Measurements from ENCODE around the gene TMEM17.
A peak's percentile ranks its signal among the peaks of the same experiment; 100 is the strongest.

Gene TMEM17, protein sequence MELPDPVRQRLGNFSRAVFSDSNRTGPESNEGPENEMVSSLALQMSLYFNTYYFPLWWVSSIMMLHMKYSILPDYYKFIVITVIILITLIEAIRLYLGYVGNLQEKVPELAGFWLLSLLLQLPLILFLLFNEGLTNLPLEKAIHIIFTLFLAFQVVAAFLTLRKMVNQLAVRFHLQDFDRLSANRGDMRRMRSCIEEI

GRCh38 chr2:62505750-62506420 is at the start of gene TMEM17:
TSS of gene TMEM17 (minus strand) at chr2:62506195. CDS start at chr2:62506129, 66 bp downstream.
- Histone ChIP-seq H3K4me1 (ENCODE audit: control insufficient read depth in 1 of 2, insufficient read depth in 2 of 2, low read length in 2 of 2) (peaks cover 0 to 10% of the 10 kb centered on the region in 2 donors), H3K27me3 (ENCODE audit: low read depth, low read length) (no peaks in the 10 kb centered on the region), H3K36me3 (ENCODE audit: control insufficient read depth in 1 of 2, insufficient read depth in 2 of 2, low read length in 2 of 2) (peaks cover 0 to 10% of the 10 kb centered on the region in 2 donors), H3K27ac (ENCODE audit: low read length) (peak within 1 kb of the TSS; percentile 91), H3K4me3 (ENCODE audit: low read depth in 1 of 2, low read length in 2 of 2) (peak within 1 kb of the TSS; percentile 81 to 84), H3K9me3 (ENCODE audit: control insufficient read depth in 1 of 2, low read length in 2 of 2) (no peaks in the 10 kb centered on the region)

DNA sequence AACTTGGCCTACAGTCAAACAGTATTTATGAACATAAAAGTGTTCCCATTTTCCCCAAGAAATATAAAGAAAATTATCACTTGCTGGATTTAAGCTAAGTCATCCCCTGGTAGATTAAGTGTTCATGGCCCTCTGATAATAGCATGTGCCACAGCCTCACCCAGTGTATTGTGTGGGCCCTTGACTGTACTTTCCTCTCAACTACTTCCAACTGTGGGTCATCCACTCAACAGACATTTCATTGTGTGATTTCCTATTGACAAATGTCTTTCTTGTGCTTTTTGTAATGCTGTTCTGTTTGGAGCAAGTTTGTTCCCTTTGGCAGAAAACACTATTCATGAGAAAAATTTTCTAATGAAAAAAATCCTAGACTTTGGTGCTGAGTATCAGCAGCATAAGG is 48.4 kb upstream of the TMEM17 start:
- H3K27me3 ChIP-seq (ENCODE audit: low read depth, low read length) = no peaks in the 10 kb centered on the region
- no peaks in the 10 kb centered on the region for H3K9me3 ChIP-seq (ENCODE audit: control insufficient read depth in 1 of 2, low read length in 2 of 2)
- no peak overlapping the region for H3K27ac ChIP-seq (ENCODE audit: low read length)
- peaks cover 0 to 7% of the 10 kb centered on the region in 2 donors for H3K4me1 ChIP-seq (ENCODE audit: control insufficient read depth in 1 of 2, insufficient read depth in 2 of 2, low read length in 2 of 2)
- no peaks in the 10 kb centered on the region for H3K36me3 ChIP-seq (ENCODE audit: control insufficient read depth in 1 of 2, insufficient read depth in 2 of 2, low read length in 2 of 2)
- no peak overlapping the region for H3K4me3 ChIP-seq (ENCODE audit: low read depth in 1 of 2, low read length in 2 of 2)

DNA sequence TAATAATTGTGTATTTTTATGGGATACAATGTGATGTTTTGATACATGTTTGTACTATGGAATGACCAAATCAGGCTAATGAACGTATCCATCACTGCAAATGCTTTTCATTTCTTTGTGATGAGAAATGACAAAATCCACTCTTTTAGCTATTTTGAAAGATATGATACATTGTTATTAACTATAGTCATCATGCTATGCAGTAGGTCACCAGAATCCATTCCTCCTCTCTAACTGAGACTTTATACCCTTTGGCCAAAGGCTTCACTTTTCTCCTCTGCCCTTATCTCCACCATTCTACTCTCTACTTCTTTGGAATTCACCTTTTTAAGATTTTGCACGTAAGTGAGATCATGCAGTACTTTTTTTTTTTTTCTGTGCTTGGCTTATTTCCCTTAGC is 44.5 kb upstream of the TMEM17 start:
- Histone ChIP-seq H3K27ac (ENCODE audit: low read length) (no peak overlapping the region), H3K4me1 (ENCODE audit: control insufficient read depth in 1 of 2, insufficient read depth in 2 of 2, low read length in 2 of 2) (no peaks in the 10 kb centered on the region), H3K27me3 (ENCODE audit: low read depth, low read length) (no peaks in the 10 kb centered on the region), H3K4me3 (ENCODE audit: low read depth in 1 of 2, low read length in 2 of 2) (no peak overlapping the region), H3K9me3 (ENCODE audit: control insufficient read depth in 1 of 2, low read length in 2 of 2) (no peaks in the 10 kb centered on the region), H3K36me3 (ENCODE audit: control insufficient read depth in 1 of 2, insufficient read depth in 2 of 2, low read length in 2 of 2) (no peaks in the 10 kb centered on the region)

GRCh38 chr2:62547854-62548253 is 41.9 kb upstream of the TMEM17 start:
- Histone ChIP-seq H3K27ac (ENCODE audit: low read length) (no peak overlapping the region), H3K9me3 (ENCODE audit: control insufficient read depth in 1 of 2, low read length in 2 of 2) (no peaks in the 10 kb centered on the region), H3K27me3 (ENCODE audit: low read depth, low read length) (no peaks in the 10 kb centered on the region), H3K4me1 (ENCODE audit: control insufficient read depth in 1 of 2, insufficient read depth in 2 of 2, low read length in 2 of 2) (no peaks in the 10 kb centered on the region), H3K4me3 (ENCODE audit: low read depth in 1 of 2, low read length in 2 of 2) (no peak overlapping the region), H3K36me3 (ENCODE audit: control insufficient read depth in 1 of 2, insufficient read depth in 2 of 2, low read length in 2 of 2) (no peaks in the 10 kb centered on the region)

DNA sequence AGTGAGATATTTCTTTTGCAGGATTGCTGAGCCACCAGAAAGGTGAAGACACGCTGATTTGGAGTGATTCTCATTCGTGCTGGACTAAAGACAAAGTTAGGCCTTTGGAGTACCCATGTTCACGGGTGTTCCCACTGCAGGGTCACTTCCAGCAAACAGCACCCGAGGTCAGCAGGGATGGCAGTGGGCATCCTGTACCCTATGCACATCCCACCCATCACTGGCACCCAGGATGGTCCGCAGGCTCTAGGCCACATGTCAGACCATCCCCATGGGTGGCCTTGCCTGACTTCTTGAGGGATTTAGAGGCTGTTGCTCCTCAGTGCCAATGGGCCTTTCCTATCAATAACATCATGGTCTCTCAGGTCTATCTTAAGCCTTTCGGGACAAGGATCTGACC is 39.3 kb upstream of the TMEM17 start:
- Histone ChIP-seq H3K9me3 (ENCODE audit: control insufficient read depth in 1 of 2, low read length in 2 of 2) (no peaks in the 10 kb centered on the region), H3K36me3 (ENCODE audit: control insufficient read depth in 1 of 2, insufficient read depth in 2 of 2, low read length in 2 of 2) (no peaks in the 10 kb centered on the region), H3K27me3 (ENCODE audit: low read depth, low read length) (no peaks in the 10 kb centered on the region), H3K4me3 (ENCODE audit: low read depth in 1 of 2, low read length in 2 of 2) (no peak overlapping the region), H3K27ac (ENCODE audit: low read length) (no peak overlapping the region), H3K4me1 (ENCODE audit: control insufficient read depth in 1 of 2, insufficient read depth in 2 of 2, low read length in 2 of 2) (peaks cover 0 to 2% of the 10 kb centered on the region in 2 donors)

GRCh38 chr2:62540408-62541168 is 34.6 kb upstream of the TMEM17 start:
- H3K27ac ChIP-seq (ENCODE audit: low read length) = no peak overlapping the region
- peaks cover 0 to 5% of the 10 kb centered on the region in 2 donors for H3K4me1 ChIP-seq (ENCODE audit: control insufficient read depth in 1 of 2, insufficient read depth in 2 of 2, low read length in 2 of 2)
- H3K27me3 ChIP-seq (ENCODE audit: low read depth, low read length) = no peaks in the 10 kb centered on the region
- no peaks in the 10 kb centered on the region for H3K36me3 ChIP-seq (ENCODE audit: control insufficient read depth in 1 of 2, insufficient read depth in 2 of 2, low read length in 2 of 2)
- H3K4me3 ChIP-seq (ENCODE audit: low read depth in 1 of 2, low read length in 2 of 2) = no peak overlapping the region
- H3K9me3 ChIP-seq (ENCODE audit: control insufficient read depth in 1 of 2, low read length in 2 of 2) = no peaks in the 10 kb centered on the region

DNA sequence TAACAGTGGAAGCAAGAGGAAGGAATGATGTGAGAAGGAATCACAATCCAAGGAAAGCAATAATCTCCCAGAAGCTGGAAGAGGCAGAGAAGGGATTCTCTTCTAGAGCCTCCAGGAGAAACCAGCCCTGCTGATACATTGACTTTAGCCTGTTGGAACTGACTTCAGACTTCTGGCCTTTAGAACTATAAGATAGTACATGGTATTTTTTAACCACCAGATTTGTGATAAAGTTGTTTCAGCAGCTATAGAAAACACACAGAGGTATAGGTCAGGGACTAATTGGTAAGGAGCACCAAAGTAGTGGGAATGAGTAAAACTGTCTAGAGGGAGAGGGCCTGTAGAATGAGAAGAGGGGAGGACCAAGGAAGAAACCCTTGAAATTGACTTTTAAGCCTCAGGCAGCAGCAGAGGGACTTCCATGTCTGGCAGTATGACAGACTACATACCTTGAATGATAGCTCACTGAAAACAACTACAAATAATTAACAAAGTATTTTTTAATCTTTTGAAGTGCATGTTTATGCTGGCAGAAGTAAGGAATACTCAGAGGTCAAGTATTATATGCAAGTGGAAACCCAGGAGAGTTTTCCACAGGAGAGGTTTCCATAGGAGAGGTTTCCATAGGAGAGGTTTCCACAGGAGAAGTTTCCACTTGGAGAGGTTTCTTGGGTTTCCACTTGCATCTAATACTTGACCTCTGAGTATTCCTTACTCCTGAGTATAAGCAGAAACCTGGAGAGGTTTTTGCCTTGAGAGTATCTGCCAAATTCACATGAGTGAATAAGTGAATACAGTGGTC is 33.8 kb upstream of the TMEM17 start:
- Histone ChIP-seq H3K4me3 (ENCODE audit: low read depth in 1 of 2, low read length in 2 of 2) (no peak overlapping the region), H3K27ac (ENCODE audit: low read length) (no peak overlapping the region), H3K36me3 (ENCODE audit: control insufficient read depth in 1 of 2, insufficient read depth in 2 of 2, low read length in 2 of 2) (no peaks in the 10 kb centered on the region), H3K9me3 (ENCODE audit: control insufficient read depth in 1 of 2, low read length in 2 of 2) (no peaks in the 10 kb centered on the region), H3K27me3 (ENCODE audit: low read depth, low read length) (no peaks in the 10 kb centered on the region), H3K4me1 (ENCODE audit: control insufficient read depth in 1 of 2, insufficient read depth in 2 of 2, low read length in 2 of 2) (peaks cover 0 to 5% of the 10 kb centered on the region in 2 donors)

- peaks cover 0 to 5% of the 10 kb centered on the region in 2 donors for H3K4me1 ChIP-seq (ENCODE audit: control insufficient read depth in 1 of 2, insufficient read depth in 2 of 2, low read length in 2 of 2)
- no peak overlapping the region for H3K4me3 ChIP-seq (ENCODE audit: low read depth in 1 of 2, low read length in 2 of 2)
- H3K36me3 ChIP-seq (ENCODE audit: control insufficient read depth in 1 of 2, insufficient read depth in 2 of 2, low read length in 2 of 2) = no peaks in the 10 kb centered on the region
- no peaks in the 10 kb centered on the region for H3K9me3 ChIP-seq (ENCODE audit: control insufficient read depth in 1 of 2, low read length in 2 of 2)
- H3K27ac ChIP-seq (ENCODE audit: low read length) = no peak overlapping the region
- no peaks in the 10 kb centered on the region for H3K27me3 ChIP-seq (ENCODE audit: low read depth, low read length)
Measured at GRCh38 chr2:62538756-62539155, 32.8 kb upstream of the TMEM17 start.

- H3K36me3 ChIP-seq (ENCODE audit: control insufficient read depth in 1 of 2, insufficient read depth in 2 of 2, low read length in 2 of 2) = no peaks in the 10 kb centered on the region
- no peaks in the 10 kb centered on the region for H3K9me3 ChIP-seq (ENCODE audit: control insufficient read depth in 1 of 2, low read length in 2 of 2)
- no peak overlapping the region for H3K4me3 ChIP-seq (ENCODE audit: low read depth in 1 of 2, low read length in 2 of 2)
- H3K27ac ChIP-seq (ENCODE audit: low read length) = no peak overlapping the region
- no peaks in the 10 kb centered on the region for H3K27me3 ChIP-seq (ENCODE audit: low read depth, low read length)
- H3K4me1 ChIP-seq (ENCODE audit: control insufficient read depth in 1 of 2, insufficient read depth in 2 of 2, low read length in 2 of 2) = peaks cover 0 to 5% of the 10 kb centered on the region in 2 donors
Measured at GRCh38 chr2:62537814-62538213, 31.8 kb upstream of the TMEM17 start.

DNA sequence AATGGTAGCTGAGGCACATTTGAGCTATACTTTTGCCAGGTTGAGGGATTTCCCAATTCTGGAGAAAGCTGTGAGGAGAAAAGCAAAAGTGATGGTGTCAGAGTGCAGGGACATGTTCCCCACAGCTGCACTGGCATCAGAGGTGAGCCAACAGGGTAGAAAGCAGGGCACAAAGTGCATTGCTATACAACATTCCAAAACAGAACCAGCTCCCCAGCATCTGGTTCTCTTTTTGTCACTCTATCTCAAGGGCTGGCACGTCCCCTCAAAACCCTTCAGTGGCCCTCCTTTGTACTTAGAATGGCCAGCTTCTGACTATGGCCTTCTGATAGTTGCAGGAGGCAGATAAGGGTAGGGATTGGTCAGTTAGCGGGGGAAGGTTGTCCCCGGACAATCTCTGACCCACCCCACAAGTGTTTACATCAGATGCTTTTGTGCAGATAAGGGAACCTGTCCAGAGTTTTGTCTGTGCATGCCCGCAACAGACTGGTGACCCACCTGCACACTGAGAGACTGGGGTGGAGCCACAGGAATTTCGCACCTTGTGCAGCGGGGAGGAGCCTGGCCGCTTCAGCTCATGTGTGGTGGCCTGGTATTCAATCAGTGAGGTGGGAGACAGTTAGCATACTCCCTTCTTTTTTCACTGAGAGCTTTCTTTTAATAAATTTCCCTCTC is 31.0 kb upstream of the TMEM17 start:
- no peak overlapping the region for H3K27ac ChIP-seq (ENCODE audit: low read length)
- no peaks in the 10 kb centered on the region for H3K9me3 ChIP-seq (ENCODE audit: control insufficient read depth in 1 of 2, low read length in 2 of 2)
- H3K36me3 ChIP-seq (ENCODE audit: control insufficient read depth in 1 of 2, insufficient read depth in 2 of 2, low read length in 2 of 2) = no peaks in the 10 kb centered on the region

More for the DNA sequence above, 31.0 kb upstream of the TMEM17 start:
- Histone ChIP-seq H3K4me3 (ENCODE audit: low read depth in 1 of 2, low read length in 2 of 2) (no peak overlapping the region), H3K4me1 (ENCODE audit: control insufficient read depth in 1 of 2, insufficient read depth in 2 of 2, low read length in 2 of 2) (peaks cover 0 to 5% of the 10 kb centered on the region in 2 donors), H3K27me3 (ENCODE audit: low read depth, low read length) (no peaks in the 10 kb centered on the region)

All from muscle layer of duodenum (tissue), 2 donors.